HG03103 (cell line): Measurements from ENCODE around the gene NKX1-1.
"Not testable (repeated sequence)": the region's sequence is repeated elsewhere in the genome, so short reads cannot be mapped to it uniquely, and the experiment has no call there.

ENCODE experiments used
- ATAC-seq: cut with Tn5 transposase; IDR thresholded peaks from one replicate; pipeline ENCODE4 v1.9.1; 2021; ENCODE audit warnings: low read depth; ENCODE audit not compliant: unreplicated experiment

The NKX1-1 gene

GRCh38 chr4:1405636-1406393, 427 bp downstream of the NKX1-1 start:
- ATAC-seq = no peak

- no peak for ATAC-seq
Measured at GRCh38 chr4:1405254-1405635, 997 bp downstream of the NKX1-1 start.

- ATAC-seq = no peak
Measured at GRCh38 chr4:1404573-1405253, 1.5 kb downstream of the NKX1-1 start.

GRCh38 chr4:1403591-1404572, 2.4 kb downstream of the NKX1-1 start:
- no peak for ATAC-seq

- ATAC-seq = no peak
Measured at GRCh38 chr4:1403177-1403583, 3.1 kb downstream of the NKX1-1 start.

- no peak for ATAC-seq
Measured at GRCh38 chr4:1402516-1403091, 3.6 kb downstream of the NKX1-1 start.

GRCh38 chr4:1402021-1402515, 4.2 kb downstream of the NKX1-1 start:
- ATAC-seq = no peak

- ATAC-seq = no peak
Measured at GRCh38 chr4:1401409-1402020, 4.7 kb downstream of the NKX1-1 start.

GRCh38 chr4:1400831-1401408, 5.3 kb downstream of the NKX1-1 start:
- ATAC-seq = no peak

- no peak for ATAC-seq
Measured at GRCh38 chr4:1400191-1400805, 5.9 kb downstream of the NKX1-1 start.

- ATAC-seq = no peak
Measured at GRCh38 chr4:1399508-1400190, 6.6 kb downstream of the NKX1-1 start.

GRCh38 chr4:1398681-1399507, 7.3 kb downstream of the NKX1-1 start:
- ATAC-seq = no peak

- ATAC-seq = no peak
Measured at GRCh38 chr4:1396806-1397455, 9.3 kb downstream of the NKX1-1 start.

- ATAC-seq = no peak
Measured at GRCh38 chr4:1395941-1396805, 10.1 kb downstream of the NKX1-1 start.

- not testable (repeated sequence) for ATAC-seq
Measured at GRCh38 chr4:1395389-1395820, 10.8 kb downstream of the NKX1-1 start.
